ENCODE measurements around the gene TMEM38A.
"Not testable (repeated sequence)": the region's sequence is repeated elsewhere in the genome, so short reads cannot be mapped to it uniquely, and the experiment has no call there.

TMEM38A gene

GRCh38 chr19:16678498-16678897, 17.6 kb downstream of the TMEM38A start:
- Mint-ChIP-seq H3K27me3 (no peaks in the 10 kb centered on the region), H3K9me3 (peaks cover 3% of the 10 kb centered on the region), H3K4me3 (no peak overlapping the region), H3K36me3 (ENCODE audit: low read depth) (peaks cover 16% of the 10 kb centered on the region), H3K4me1 (ENCODE audit: low read depth) (no peaks in the 10 kb centered on the region), H3K27ac (no peak overlapping the region)

GRCh38 chr19:16679811-16680210, 18.9 kb downstream of the TMEM38A start:
- Mint-ChIP-seq H3K4me3 (no peak overlapping the region), H3K4me1 (ENCODE audit: low read depth) (no peaks in the 10 kb centered on the region), H3K27me3 (no peaks in the 10 kb centered on the region), H3K27ac (no peak overlapping the region), H3K36me3 (ENCODE audit: low read depth) (peaks cover 16% of the 10 kb centered on the region), H3K9me3 (peaks cover 3% of the 10 kb centered on the region)

DNA sequence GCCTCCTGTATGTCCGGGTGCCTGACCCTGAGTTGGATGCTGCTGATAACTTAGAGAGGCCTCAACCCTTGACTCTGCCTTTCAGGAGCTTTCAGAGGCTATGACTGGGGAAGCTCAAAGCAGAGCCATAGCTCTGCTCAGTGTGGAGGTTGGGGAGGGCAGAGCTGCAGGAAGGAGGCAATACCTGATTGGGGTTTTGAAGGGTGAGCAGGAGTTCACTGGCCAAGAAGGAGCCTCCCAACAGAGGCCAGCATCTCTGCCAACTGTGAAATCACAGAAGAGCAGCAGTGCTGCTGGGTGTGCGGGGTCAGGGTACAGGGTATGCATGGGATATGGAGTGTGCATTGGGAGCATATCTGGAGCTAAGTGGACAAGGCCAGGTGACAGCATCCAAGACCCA, 21.6 kb downstream of the TMEM38A start:
- peaks cover 16% of the 10 kb centered on the region for H3K36me3 Mint-ChIP-seq (ENCODE audit: low read depth)
- no peaks in the 10 kb centered on the region for H3K4me1 Mint-ChIP-seq (ENCODE audit: low read depth)
- H3K27me3 Mint-ChIP-seq, result no peaks in the 10 kb centered on the region
- H3K9me3 Mint-ChIP-seq, result peaks cover 3% of the 10 kb centered on the region
- H3K27ac Mint-ChIP-seq, result no peak overlapping the region
- H3K4me3 Mint-ChIP-seq, result no peak overlapping the region

DNA sequence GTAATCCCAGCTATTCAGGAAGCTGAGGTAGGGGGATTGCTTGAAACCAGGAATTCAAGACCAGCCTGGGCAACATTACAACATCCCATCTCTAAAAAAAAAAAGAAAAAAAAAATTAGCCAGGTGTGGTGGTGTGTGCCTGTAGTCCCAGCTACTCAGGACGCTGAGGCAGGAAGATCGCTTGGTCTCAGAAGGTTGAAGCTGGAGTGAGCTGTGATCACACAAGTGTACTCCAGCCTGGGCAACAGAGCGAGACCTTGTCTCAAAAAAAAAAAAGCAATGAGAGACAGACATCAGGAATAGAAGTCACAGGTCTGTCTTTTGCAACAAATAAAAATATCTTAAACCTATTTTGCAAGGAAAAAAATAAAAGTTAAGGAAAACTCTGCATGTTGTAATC, 23.3 kb downstream of the TMEM38A start:
- Mint-ChIP-seq H3K27ac (no peak overlapping the region), H3K4me3 (no peak overlapping the region), H3K9me3 (peaks cover 3% of the 10 kb centered on the region), H3K36me3 (ENCODE audit: low read depth) (peaks cover 16% of the 10 kb centered on the region), H3K27me3 (no peaks in the 10 kb centered on the region), H3K4me1 (ENCODE audit: low read depth) (no peaks in the 10 kb centered on the region)

- Mint-ChIP-seq H3K4me1 (ENCODE audit: low read depth) (no peaks in the 10 kb centered on the region), H3K9me3 (no peaks in the 10 kb centered on the region), H3K27me3 (no peaks in the 10 kb centered on the region), H3K36me3 (ENCODE audit: low read depth) (no peaks in the 10 kb centered on the region), H3K27ac (no peak overlapping the region), H3K4me3 (no peak overlapping the region)
These were observed 27.1 kb downstream of the TMEM38A start for GRCh38 chr19:16688084-16688483.

GRCh38 chr19:16698914-16699313, 38.0 kb downstream of the TMEM38A start:
- Mint-ChIP-seq H3K27me3 (peaks cover 3% of the 10 kb centered on the region), H3K9me3 (no peaks in the 10 kb centered on the region), H3K4me3 (no peak overlapping the region), H3K27ac (no peak overlapping the region), H3K4me1 (ENCODE audit: low read depth) (no peaks in the 10 kb centered on the region), H3K36me3 (ENCODE audit: low read depth) (no peaks in the 10 kb centered on the region)

- Mint-ChIP-seq H3K9me3 (no peaks in the 10 kb centered on the region), H3K27me3 (peaks cover 3% of the 10 kb centered on the region), H3K4me3 (no peak overlapping the region)
These were observed 41.2 kb downstream of the TMEM38A start for GRCh38 chr19:16702123-16702522.

GRCh38 chr19:16703677-16704076, 42.7 kb downstream of the TMEM38A start:
- no peaks in the 10 kb centered on the region for H3K9me3 Mint-ChIP-seq
- H3K27me3 Mint-ChIP-seq, result peaks cover 3% of the 10 kb centered on the region
- H3K36me3 Mint-ChIP-seq (ENCODE audit: low read depth), result no peaks in the 10 kb centered on the region
- no peak overlapping the region for H3K4me3 Mint-ChIP-seq
- no peak overlapping the region for H3K27ac Mint-ChIP-seq
- no peaks in the 10 kb centered on the region for H3K4me1 Mint-ChIP-seq (ENCODE audit: low read depth)

More at GRCh38 chr19:16702123-16702522, 41.2 kb downstream of the TMEM38A start:
- Mint-ChIP-seq H3K4me1 (ENCODE audit: low read depth) (no peaks in the 10 kb centered on the region), H3K36me3 (ENCODE audit: low read depth) (no peaks in the 10 kb centered on the region), H3K27ac (no peak overlapping the region)

- not testable (repeated sequence) for H3K4me3 Mint-ChIP-seq; H3K9me3 Mint-ChIP-seq; H3K27me3 Mint-ChIP-seq; H3K4me1 Mint-ChIP-seq (ENCODE audit: low read depth); H3K36me3 Mint-ChIP-seq (ENCODE audit: low read depth); H3K27ac Mint-ChIP-seq
These were observed 49.9 kb downstream of the TMEM38A start for GRCh38 chr19:16710870-16711269.

- not testable (repeated sequence) for H3K4me1 Mint-ChIP-seq (ENCODE audit: low read depth); H3K4me3 Mint-ChIP-seq; H3K27me3 Mint-ChIP-seq; H3K27ac Mint-ChIP-seq; H3K9me3 Mint-ChIP-seq; H3K36me3 Mint-ChIP-seq (ENCODE audit: low read depth)
These were observed 51.4 kb downstream of the TMEM38A start for GRCh38 chr19:16712295-16712694.

DNA sequence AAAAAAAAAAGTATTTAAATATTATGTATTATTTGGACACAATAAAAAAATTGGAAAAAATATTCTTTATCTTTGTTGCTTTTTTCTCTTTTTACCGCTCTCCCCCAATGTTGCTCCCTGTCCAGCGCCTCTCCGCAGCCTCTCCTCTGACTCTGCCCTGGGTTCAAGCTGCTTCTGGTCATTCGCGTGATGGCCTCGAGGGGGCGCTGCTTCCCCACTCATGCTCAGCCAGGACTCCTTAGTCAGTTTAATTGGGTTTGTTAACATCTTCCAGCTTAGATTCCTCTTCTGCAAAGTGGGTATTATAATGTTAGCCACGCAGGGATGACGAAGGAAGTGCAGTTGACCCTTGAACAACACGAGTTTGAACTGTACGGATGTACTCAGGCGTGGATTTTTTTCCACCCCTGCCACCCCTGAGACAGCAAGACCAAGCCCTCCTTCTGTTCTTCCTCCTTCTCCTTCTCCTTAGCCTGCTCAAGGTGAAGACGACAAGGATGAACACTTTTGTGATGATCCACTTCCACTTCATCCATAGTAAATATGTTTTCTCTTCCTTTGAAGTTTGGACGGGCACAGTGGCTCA, 53.9 kb downstream of the TMEM38A start:
- H3K4me1 Mint-ChIP-seq (ENCODE audit: low read depth), result peaks cover 11% of the 10 kb centered on the region
- H3K27ac Mint-ChIP-seq, result no peak overlapping the region
- peak overlapping the region; percentile 35 for H3K4me3 Mint-ChIP-seq
- peaks cover 4% of the 10 kb centered on the region for H3K27me3 Mint-ChIP-seq
- no peaks in the 10 kb centered on the region for H3K9me3 Mint-ChIP-seq
- no peaks in the 10 kb centered on the region for H3K36me3 Mint-ChIP-seq (ENCODE audit: low read depth)

DNA sequence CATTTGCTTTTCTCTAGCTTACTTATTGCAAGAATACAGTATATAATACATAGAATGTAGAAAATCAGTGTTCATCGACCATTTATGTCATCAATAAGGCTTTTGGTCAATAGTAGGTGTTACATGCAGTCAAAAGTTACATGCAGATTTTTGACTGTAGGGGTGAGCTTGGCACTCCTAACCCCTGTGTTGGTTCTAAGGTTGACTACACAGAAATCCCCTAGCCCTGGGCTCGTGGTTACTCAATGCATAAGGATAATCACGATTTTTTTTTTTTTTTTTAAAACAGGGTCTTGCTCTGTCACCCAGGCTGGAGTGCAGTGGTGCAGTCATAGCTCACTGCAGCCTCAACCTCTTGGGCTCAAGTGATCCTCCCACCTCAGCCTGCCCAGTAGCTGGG, 54.7 kb downstream of the TMEM38A start:
- Mint-ChIP-seq H3K4me3 (no peak overlapping the region), H3K36me3 (ENCODE audit: low read depth) (no peaks in the 10 kb centered on the region), H3K9me3 (no peaks in the 10 kb centered on the region), H3K27me3 (peaks cover 4% of the 10 kb centered on the region), H3K27ac (no peak overlapping the region), H3K4me1 (ENCODE audit: low read depth) (peaks cover 13% of the 10 kb centered on the region)

DNA sequence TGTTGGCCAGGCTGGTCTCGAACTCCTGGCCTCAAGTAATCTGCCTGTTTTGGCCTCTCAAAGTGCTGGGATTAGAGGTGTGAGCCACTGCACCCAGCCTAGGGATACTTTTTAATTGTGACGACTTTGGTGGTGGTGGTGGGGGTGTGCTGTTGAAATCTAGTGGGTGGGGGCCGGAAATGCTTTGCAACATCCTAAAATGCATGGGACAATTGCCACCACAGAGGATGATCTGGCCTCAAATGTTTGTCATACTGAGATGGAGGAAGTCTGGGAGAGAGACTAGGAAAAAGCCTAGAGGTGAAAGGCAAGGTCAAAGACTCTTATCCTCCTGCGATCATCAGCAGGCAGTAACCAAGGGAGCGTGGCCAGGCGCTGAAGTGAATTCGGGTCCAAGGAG, 60.1 kb downstream of the TMEM38A start:
- Mint-ChIP-seq H3K27me3 (no peaks in the 10 kb centered on the region), H3K4me3 (no peak overlapping the region), H3K9me3 (no peaks in the 10 kb centered on the region), H3K27ac (no peak overlapping the region), H3K4me1 (ENCODE audit: low read depth) (peaks cover 7% of the 10 kb centered on the region), H3K36me3 (ENCODE audit: low read depth) (no peaks in the 10 kb centered on the region)

DNA sequence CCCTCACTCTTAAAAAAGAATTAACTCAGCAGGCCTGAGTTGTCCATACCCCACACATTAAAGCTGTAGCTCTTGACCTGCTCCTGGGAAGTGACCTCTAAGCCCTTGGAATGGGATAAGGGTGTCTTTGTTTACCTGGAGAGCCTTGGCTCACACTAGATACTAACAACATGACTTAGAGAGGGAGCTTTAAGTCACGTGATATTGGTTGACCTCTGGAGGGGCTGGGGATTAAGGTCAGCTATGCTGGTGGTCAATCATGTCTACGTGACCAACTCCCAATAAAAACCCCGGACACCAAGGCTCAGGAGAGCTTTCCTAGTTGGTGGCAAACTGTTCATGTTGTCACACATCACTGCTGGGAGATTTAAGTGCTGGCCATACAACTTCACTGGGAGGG, 61.7 kb downstream of the TMEM38A start:
- Mint-ChIP-seq H3K27ac (no peak overlapping the region), H3K9me3 (no peaks in the 10 kb centered on the region), H3K4me3 (no peak overlapping the region), H3K36me3 (ENCODE audit: low read depth) (no peaks in the 10 kb centered on the region), H3K4me1 (ENCODE audit: low read depth) (peaks cover 7% of the 10 kb centered on the region), H3K27me3 (no peaks in the 10 kb centered on the region)

- no peak overlapping the region for H3K4me3 Mint-ChIP-seq
- no peaks in the 10 kb centered on the region for H3K9me3 Mint-ChIP-seq
- H3K27ac Mint-ChIP-seq, result no peak overlapping the region
- H3K36me3 Mint-ChIP-seq (ENCODE audit: low read depth), result no peaks in the 10 kb centered on the region
- H3K27me3 Mint-ChIP-seq, result no peaks in the 10 kb centered on the region
- H3K4me1 Mint-ChIP-seq (ENCODE audit: low read depth), result no peaks in the 10 kb centered on the region
These were observed 66.0 kb downstream of the TMEM38A start for GRCh38 chr19:16726916-16727315.

DNA sequence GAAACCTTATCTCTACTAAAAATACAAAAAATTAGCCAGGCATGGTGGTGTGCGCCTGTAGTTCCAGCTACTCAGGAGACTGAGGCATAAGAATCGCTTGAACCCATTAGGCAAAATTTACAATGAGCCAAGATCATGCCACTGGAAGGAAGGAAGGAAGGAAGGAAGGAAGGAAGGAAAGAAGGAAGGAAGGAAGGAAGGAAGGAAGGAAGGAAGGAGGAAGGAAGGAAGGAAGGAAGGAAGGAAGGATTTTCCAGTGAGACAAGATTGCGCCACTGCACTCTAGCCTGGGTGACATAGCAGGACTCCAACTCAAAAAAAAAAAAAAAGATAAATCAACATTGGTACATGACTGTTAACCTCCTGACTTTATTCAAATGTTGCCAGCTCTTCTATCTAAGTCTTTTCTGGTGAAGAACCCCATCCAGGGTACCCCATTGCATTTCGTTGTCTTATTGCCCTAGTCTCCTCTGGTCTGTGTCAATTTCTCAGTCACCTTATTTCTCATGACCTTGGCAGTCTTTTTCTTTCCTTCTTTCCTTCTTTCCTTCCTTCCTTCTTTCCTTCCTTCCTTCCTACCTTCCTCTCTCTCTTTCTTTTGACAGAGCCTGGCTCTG, 74.8 kb downstream of the TMEM38A start:
- not testable (repeated sequence) for H3K9me3 Mint-ChIP-seq, H3K27ac Mint-ChIP-seq

More for the DNA sequence above, 74.8 kb downstream of the TMEM38A start:
- H3K4me1 Mint-ChIP-seq (ENCODE audit: low read depth); H3K36me3 Mint-ChIP-seq (ENCODE audit: low read depth); H3K27me3 Mint-ChIP-seq; H3K4me3 Mint-ChIP-seq: not testable (repeated sequence)
